ENCODE measurements around the gene TES.

The TES gene

GRCh38 chr7:116298055-116298454, 87.7 kb downstream of the TES start:
- no peaks in the 10 kb centered on the region for H3K27me3 ChIP-seq (ENCODE audit: control insufficient read depth in 3 of 3, insufficient read depth in 3 of 3, low read depth in 1 of 3, low read length in 3 of 3)
- no peak overlapping the region for H3K23ac ChIP-seq (ENCODE audit: low read depth, low read length, poor library complexity)
- H3K9ac ChIP-seq (ENCODE audit: low read depth, low read length, poor library complexity): no peak overlapping the region
- H3K4me2 ChIP-seq (ENCODE audit: insufficient read depth, low read length, poor library complexity, severe bottlenecking): no peak overlapping the region
- H4K8ac ChIP-seq (ENCODE audit: low read depth, low read length): no peak overlapping the region
- H4K91ac ChIP-seq (ENCODE audit: low read depth, low read length, poor library complexity): no peak overlapping the region
- no peak overlapping the region for H2BK12ac ChIP-seq (ENCODE audit: low read length)
- no peak for DNase-seq (ENCODE audit: low spot score)
- no peak overlapping the region for H2BK15ac ChIP-seq (ENCODE audit: low read length)
- H3K18ac ChIP-seq (ENCODE audit: low read length): no peak overlapping the region
- H3K4me3 ChIP-seq (ENCODE audit: low read length in 2 of 2): no peak overlapping the region
- no peak overlapping the region for H2AFZ ChIP-seq (ENCODE audit: low read length)
- no peaks in the 10 kb centered on the region for H3K9me3 ChIP-seq (replicated peaks in 1 of 2; ENCODE audit: control insufficient read depth in 2 of 2, insufficient read depth in 1 of 2, low read depth in 1 of 2, low read length in 2 of 2)
- no peak overlapping the region for H3K27ac ChIP-seq (replicated peaks; ENCODE audit: low read length)
- H2BK5ac ChIP-seq (ENCODE audit: low read length): no peak overlapping the region
- no peak overlapping the region for H3K14ac ChIP-seq (ENCODE audit: low read length)
- H2BK120ac ChIP-seq (ENCODE audit: low read depth, low read length): no peak overlapping the region
- no peaks in the 10 kb centered on the region for H3K36me3 ChIP-seq (replicated peaks in 1 of 2; ENCODE audit: control insufficient read depth in 2 of 2, insufficient read depth in 2 of 2, low read length in 2 of 2)
- no CpG with 5 or more reads among the region's 1 CpG for WGBS, 2 donors (ENCODE audit: extremely low coverage in 2 of 2, insufficient read length in 2 of 2, insufficient replicate concordance in 1 of 2)
- H2AK5ac ChIP-seq (ENCODE audit: low read depth, low read length): no peak overlapping the region
- H3K4me1 ChIP-seq (ENCODE audit: control insufficient read depth in 2 of 2, insufficient read depth in 1 of 2, low read depth in 1 of 2, low read length in 2 of 2): no peaks in the 10 kb centered on the region
- H3K4ac ChIP-seq (ENCODE audit: low read length): no peak overlapping the region
- no peaks in the 10 kb centered on the region for H3K79me1 ChIP-seq (ENCODE audit: low read depth, low read length)

GRCh38 chr7:116298576-116298975, 88.2 kb downstream of the TES start:
- Histone ChIP-seq H3K79me1 (ENCODE audit: low read depth, low read length) (no peaks in the 10 kb centered on the region), H2AFZ (ENCODE audit: low read length) (no peak overlapping the region), H3K9ac (ENCODE audit: low read depth, low read length, poor library complexity) (no peak overlapping the region), H3K4me1 (ENCODE audit: control insufficient read depth in 2 of 2, insufficient read depth in 1 of 2, low read depth in 1 of 2, low read length in 2 of 2) (no peaks in the 10 kb centered on the region), H3K36me3 (replicated peaks in 1 of 2; ENCODE audit: control insufficient read depth in 2 of 2, insufficient read depth in 2 of 2, low read length in 2 of 2) (no peaks in the 10 kb centered on the region), H3K27ac (replicated peaks; ENCODE audit: low read length) (no peak overlapping the region), H3K9me3 (replicated peaks in 1 of 2; ENCODE audit: control insufficient read depth in 2 of 2, insufficient read depth in 1 of 2, low read depth in 1 of 2, low read length in 2 of 2) (no peaks in the 10 kb centered on the region), H2BK120ac (ENCODE audit: low read depth, low read length) (no peak overlapping the region), H3K4me2 (ENCODE audit: insufficient read depth, low read length, poor library complexity, severe bottlenecking) (no peak overlapping the region), H3K4me3 (ENCODE audit: low read length in 2 of 2) (no peak overlapping the region), H3K18ac (ENCODE audit: low read length) (no peak overlapping the region), H2BK5ac (ENCODE audit: low read length) (no peak overlapping the region), H4K91ac (ENCODE audit: low read depth, low read length, poor library complexity) (no peak overlapping the region), H3K27me3 (ENCODE audit: control insufficient read depth in 3 of 3, insufficient read depth in 3 of 3, low read depth in 1 of 3, low read length in 3 of 3) (no peaks in the 10 kb centered on the region), H2AK5ac (ENCODE audit: low read depth, low read length) (no peak overlapping the region), H4K8ac (ENCODE audit: low read depth, low read length) (no peak overlapping the region), H3K14ac (ENCODE audit: low read length) (no peak overlapping the region), H2BK15ac (ENCODE audit: low read length) (no peak overlapping the region), H3K23ac (ENCODE audit: low read depth, low read length, poor library complexity) (no peak overlapping the region), H2BK12ac (ENCODE audit: low read length) (no peak overlapping the region), H3K4ac (ENCODE audit: low read length) (no peak overlapping the region)
- WGBS, 2 donors (ENCODE audit: extremely low coverage in 2 of 2, insufficient read length in 2 of 2, insufficient replicate concordance in 1 of 2): no CpG with 5 or more reads among the region's 3 CpGs
- DNase-seq (ENCODE audit: low spot score): no peak

GRCh38 chr7:116305485-116306408, 95.4 kb downstream of the TES start:
- no peak overlapping the region for H3K4ac ChIP-seq (ENCODE audit: low read length)
- no peak overlapping the region for H2BK120ac ChIP-seq (ENCODE audit: low read depth, low read length)
- no peak overlapping the region for H3K4me2 ChIP-seq (ENCODE audit: insufficient read depth, low read length, poor library complexity, severe bottlenecking)
- no peaks in the 10 kb centered on the region for H3K36me3 ChIP-seq (replicated peaks in 1 of 2; ENCODE audit: control insufficient read depth in 2 of 2, insufficient read depth in 2 of 2, low read length in 2 of 2)
- H3K9ac ChIP-seq (ENCODE audit: low read depth, low read length, poor library complexity): no peak overlapping the region
- no peaks in the 10 kb centered on the region for H3K9me3 ChIP-seq (replicated peaks in 1 of 2; ENCODE audit: control insufficient read depth in 2 of 2, insufficient read depth in 1 of 2, low read depth in 1 of 2, low read length in 2 of 2)
- H2BK5ac ChIP-seq (ENCODE audit: low read length): no peak overlapping the region
- no peak overlapping the region for H3K4me3 ChIP-seq (ENCODE audit: low read length in 2 of 2)
- no peak for DNase-seq (ENCODE audit: low spot score)
- H2AFZ ChIP-seq (ENCODE audit: low read length): no peak overlapping the region
- H3K79me1 ChIP-seq (ENCODE audit: low read depth, low read length): no peaks in the 10 kb centered on the region
- no peak overlapping the region for H4K91ac ChIP-seq (ENCODE audit: low read depth, low read length, poor library complexity)
- no peak overlapping the region for H3K27ac ChIP-seq (replicated peaks; ENCODE audit: low read length)
- no peak overlapping the region for H2AK5ac ChIP-seq (ENCODE audit: low read depth, low read length)
- H3K23ac ChIP-seq (ENCODE audit: low read depth, low read length, poor library complexity): no peak overlapping the region
- H3K4me1 ChIP-seq (ENCODE audit: control insufficient read depth in 2 of 2, insufficient read depth in 1 of 2, low read depth in 1 of 2, low read length in 2 of 2): peaks cover 0 to 2% of the 10 kb centered on the region in 2 donors
- H4K8ac ChIP-seq (ENCODE audit: low read depth, low read length): no peak overlapping the region
- no CpG with 5 or more reads among the region's 5 CpGs for WGBS, 2 donors (ENCODE audit: extremely low coverage in 2 of 2, insufficient read length in 2 of 2, insufficient replicate concordance in 1 of 2)
- H2BK12ac ChIP-seq (ENCODE audit: low read length): no peak overlapping the region
- no peak overlapping the region for H3K18ac ChIP-seq (ENCODE audit: low read length)
- no peak overlapping the region for H2BK15ac ChIP-seq (ENCODE audit: low read length)
- H3K27me3 ChIP-seq (ENCODE audit: control insufficient read depth in 3 of 3, insufficient read depth in 3 of 3, low read depth in 1 of 3, low read length in 3 of 3): no peaks in the 10 kb centered on the region
- H3K14ac ChIP-seq (ENCODE audit: low read length): no peak overlapping the region

GRCh38 chr7:116306409-116307048, 96.2 kb downstream of the TES start:
- Histone ChIP-seq H2AFZ (ENCODE audit: low read length) (no peak overlapping the region), H3K27me3 (ENCODE audit: control insufficient read depth in 3 of 3, insufficient read depth in 3 of 3, low read depth in 1 of 3, low read length in 3 of 3) (no peaks in the 10 kb centered on the region), H2BK12ac (ENCODE audit: low read length) (no peak overlapping the region), H3K4me2 (ENCODE audit: insufficient read depth, low read length, poor library complexity, severe bottlenecking) (no peak overlapping the region), H4K91ac (ENCODE audit: low read depth, low read length, poor library complexity) (no peak overlapping the region), H2AK5ac (ENCODE audit: low read depth, low read length) (no peak overlapping the region), H2BK15ac (ENCODE audit: low read length) (no peak overlapping the region), H3K23ac (ENCODE audit: low read depth, low read length, poor library complexity) (no peak overlapping the region), H3K79me1 (ENCODE audit: low read depth, low read length) (no peaks in the 10 kb centered on the region), H3K4me3 (ENCODE audit: low read length in 2 of 2) (no peak overlapping the region), H2BK5ac (ENCODE audit: low read length) (no peak overlapping the region), H3K36me3 (replicated peaks in 1 of 2; ENCODE audit: control insufficient read depth in 2 of 2, insufficient read depth in 2 of 2, low read length in 2 of 2) (no peaks in the 10 kb centered on the region), H3K9me3 (replicated peaks in 1 of 2; ENCODE audit: control insufficient read depth in 2 of 2, insufficient read depth in 1 of 2, low read depth in 1 of 2, low read length in 2 of 2) (no peaks in the 10 kb centered on the region), H4K8ac (ENCODE audit: low read depth, low read length) (no peak overlapping the region), H3K14ac (ENCODE audit: low read length) (no peak overlapping the region), H2BK120ac (ENCODE audit: low read depth, low read length) (no peak overlapping the region), H3K4ac (ENCODE audit: low read length) (no peak overlapping the region), H3K18ac (ENCODE audit: low read length) (no peak overlapping the region), H3K9ac (ENCODE audit: low read depth, low read length, poor library complexity) (no peak overlapping the region), H3K27ac (replicated peaks; ENCODE audit: low read length) (no peak overlapping the region), H3K4me1 (ENCODE audit: control insufficient read depth in 2 of 2, insufficient read depth in 1 of 2, low read depth in 1 of 2, low read length in 2 of 2) (peaks cover 0 to 2% of the 10 kb centered on the region in 2 donors)
- WGBS, 2 donors (ENCODE audit: extremely low coverage in 2 of 2, insufficient read length in 2 of 2, insufficient replicate concordance in 1 of 2): no CpG with 5 or more reads among the region's 2 CpGs
- no peak for DNase-seq (ENCODE audit: low spot score)

Data from neuronal stem cell (in vitro differentiated cells).